ENCODE measurements around the gene ADM5.

ADM5 gene

GRCh38 chr19:49651029-49651819 lies 38.2 kb upstream of the ADM5 start:
- H3K27me3 ChIP-seq (ENCODE audit: insufficient read depth, poor library complexity, severe bottlenecking) = no peaks in the 10 kb centered on the region
- no peak overlapping the region for H3K4me3 ChIP-seq (replicated peaks; ENCODE audit: insufficient read depth, low read length)
- no peak for TF ChIP-seq SPI1 (IDR thresholded peaks at IDR 0.05; ENCODE audit: borderline replicate concordance, low read depth)
- TF ChIP-seq GABPA (IDR thresholded peaks at IDR 0.05; ENCODE audit: low read depth) = no peak
- no peak for TF ChIP-seq POLR2AphosphoS5 (IDR thresholded peaks at IDR 0.05; ENCODE audit: low read depth)
- TF ChIP-seq REST (IDR thresholded peaks at IDR 0.05; ENCODE audit: insufficient replicate concordance, low read depth) = no peak
- no peak for TF ChIP-seq CTCF (IDR thresholded peaks at IDR 0.05; ENCODE audit: insufficient read depth, low read length)
- H3K27ac ChIP-seq (replicated peaks) = no peak overlapping the region
- no peak for DNase-seq (ENCODE audit: low read depth in 1 of 2, low spot score in 1 of 2)

GRCh38 chr19:49651820-49652550 lies 37.4 kb upstream of the ADM5 start:
- DNase-seq (ENCODE audit: low read depth in 1 of 2, low spot score in 1 of 2) = no peak

More at GRCh38 chr19:49651820-49652550, 37.4 kb upstream of the ADM5 start:
- Histone ChIP-seq H3K4me3 (replicated peaks; ENCODE audit: insufficient read depth, low read length) (no peak overlapping the region), H3K27me3 (ENCODE audit: insufficient read depth, poor library complexity, severe bottlenecking) (no peaks in the 10 kb centered on the region), H3K27ac (replicated peaks) (no peak overlapping the region)
- no peak for TF ChIP-seq POLR2AphosphoS5 (IDR thresholded peaks at IDR 0.05; ENCODE audit: low read depth)
- no peak for TF ChIP-seq GABPA (IDR thresholded peaks at IDR 0.05; ENCODE audit: low read depth)
- no peak for TF ChIP-seq CTCF (IDR thresholded peaks at IDR 0.05; ENCODE audit: insufficient read depth, low read length)
- TF ChIP-seq REST (IDR thresholded peaks at IDR 0.05; ENCODE audit: insufficient replicate concordance, low read depth) = no peak
- TF ChIP-seq SPI1 (IDR thresholded peaks at IDR 0.05; ENCODE audit: borderline replicate concordance, low read depth) = no peak
